ENCODE results near the gene FIBCD1.

The FIBCD1 gene

DNA sequence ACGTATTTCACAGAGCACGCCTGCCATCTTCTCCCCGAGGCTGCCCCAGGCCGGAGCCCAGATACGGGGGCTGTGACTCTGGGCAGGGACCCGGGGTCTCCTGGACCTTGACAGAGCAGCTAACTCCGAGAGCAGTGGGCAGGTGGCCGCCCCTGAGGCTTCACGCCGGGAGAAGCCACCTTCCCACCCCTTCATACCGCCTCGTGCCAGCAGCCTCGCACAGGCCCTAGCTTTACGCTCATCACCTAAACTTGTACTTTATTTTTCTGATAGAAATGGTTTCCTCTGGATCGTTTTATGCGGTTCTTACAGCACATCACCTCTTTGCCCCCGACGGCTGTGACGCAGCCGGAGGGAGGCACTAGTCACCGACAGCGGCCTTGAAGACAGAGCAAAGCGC, 52.1 kb downstream of the FIBCD1 start:
- DNase-seq (ENCODE audit: low read depth) = no peak
- TF ChIP-seq, protein P1, sequence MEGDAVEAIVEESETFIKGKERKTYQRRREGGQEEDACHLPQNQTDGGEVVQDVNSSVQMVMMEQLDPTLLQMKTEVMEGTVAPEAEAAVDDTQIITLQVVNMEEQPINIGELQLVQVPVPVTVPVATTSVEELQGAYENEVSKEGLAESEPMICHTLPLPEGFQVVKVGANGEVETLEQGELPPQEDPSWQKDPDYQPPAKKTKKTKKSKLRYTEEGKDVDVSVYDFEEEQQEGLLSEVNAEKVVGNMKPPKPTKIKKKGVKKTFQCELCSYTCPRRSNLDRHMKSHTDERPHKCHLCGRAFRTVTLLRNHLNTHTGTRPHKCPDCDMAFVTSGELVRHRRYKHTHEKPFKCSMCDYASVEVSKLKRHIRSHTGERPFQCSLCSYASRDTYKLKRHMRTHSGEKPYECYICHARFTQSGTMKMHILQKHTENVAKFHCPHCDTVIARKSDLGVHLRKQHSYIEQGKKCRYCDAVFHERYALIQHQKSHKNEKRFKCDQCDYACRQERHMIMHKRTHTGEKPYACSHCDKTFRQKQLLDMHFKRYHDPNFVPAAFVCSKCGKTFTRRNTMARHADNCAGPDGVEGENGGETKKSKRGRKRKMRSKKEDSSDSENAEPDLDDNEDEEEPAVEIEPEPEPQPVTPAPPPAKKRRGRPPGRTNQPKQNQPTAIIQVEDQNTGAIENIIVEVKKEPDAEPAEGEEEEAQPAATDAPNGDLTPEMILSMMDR (conservative IDR thresholded peaks at IDR 0.05; ENCODE audit: low read depth, low read length) = no peak
- H3K4me3 ChIP-seq (ENCODE audit: low read length) = no peak overlapping the region

DNA sequence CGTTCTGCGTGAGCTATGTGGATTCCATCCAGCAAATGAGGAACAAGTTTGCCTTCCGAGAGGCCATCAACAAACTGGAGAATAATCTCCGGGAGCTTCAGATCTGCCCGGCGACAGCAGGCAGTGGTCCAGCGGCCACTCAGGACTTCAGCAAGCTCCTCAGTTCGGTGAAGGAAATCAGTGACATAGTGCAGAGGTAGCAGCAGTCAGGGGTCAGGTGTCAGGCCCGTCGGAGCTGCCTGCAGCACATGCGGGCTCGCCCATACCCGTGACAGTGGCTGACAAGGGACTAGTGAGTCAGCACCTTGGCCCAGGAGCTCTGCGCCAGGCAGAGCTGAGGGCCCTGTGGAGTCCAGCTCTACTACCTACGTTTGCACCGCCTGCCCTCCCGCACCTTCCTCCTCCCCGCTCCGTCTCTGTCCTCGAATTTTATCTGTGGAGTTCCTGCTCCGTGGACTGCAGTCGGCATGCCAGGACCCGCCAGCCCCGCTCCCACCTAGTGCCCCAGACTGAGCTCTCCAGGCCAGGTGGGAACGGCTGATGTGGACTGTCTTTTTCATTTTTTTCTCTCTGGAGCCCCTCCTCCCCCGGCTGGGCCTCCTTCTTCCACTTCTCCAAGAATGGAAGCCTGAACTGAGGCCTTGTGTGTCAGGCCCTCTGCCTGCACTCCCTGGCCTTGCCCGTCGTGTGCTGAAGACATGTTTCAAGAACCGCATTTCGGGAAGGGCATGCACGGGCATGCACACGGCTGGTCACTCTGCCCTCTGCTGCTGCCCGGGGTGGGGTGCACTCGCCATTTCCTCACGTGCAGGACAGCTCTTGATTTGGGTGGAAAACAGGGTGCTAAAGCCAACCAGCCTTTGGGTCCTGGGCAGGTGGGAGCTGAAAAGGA, 53.3 kb downstream of the FIBCD1 start:
- DNase-seq (ENCODE audit: low read depth) = no peak
- H3K4me3 ChIP-seq (ENCODE audit: low read length) = no peak overlapping the region
- TF ChIP-seq, protein P1 (conservative IDR thresholded peaks at IDR 0.05; ENCODE audit: low read depth, low read length) = no peak

DNA sequence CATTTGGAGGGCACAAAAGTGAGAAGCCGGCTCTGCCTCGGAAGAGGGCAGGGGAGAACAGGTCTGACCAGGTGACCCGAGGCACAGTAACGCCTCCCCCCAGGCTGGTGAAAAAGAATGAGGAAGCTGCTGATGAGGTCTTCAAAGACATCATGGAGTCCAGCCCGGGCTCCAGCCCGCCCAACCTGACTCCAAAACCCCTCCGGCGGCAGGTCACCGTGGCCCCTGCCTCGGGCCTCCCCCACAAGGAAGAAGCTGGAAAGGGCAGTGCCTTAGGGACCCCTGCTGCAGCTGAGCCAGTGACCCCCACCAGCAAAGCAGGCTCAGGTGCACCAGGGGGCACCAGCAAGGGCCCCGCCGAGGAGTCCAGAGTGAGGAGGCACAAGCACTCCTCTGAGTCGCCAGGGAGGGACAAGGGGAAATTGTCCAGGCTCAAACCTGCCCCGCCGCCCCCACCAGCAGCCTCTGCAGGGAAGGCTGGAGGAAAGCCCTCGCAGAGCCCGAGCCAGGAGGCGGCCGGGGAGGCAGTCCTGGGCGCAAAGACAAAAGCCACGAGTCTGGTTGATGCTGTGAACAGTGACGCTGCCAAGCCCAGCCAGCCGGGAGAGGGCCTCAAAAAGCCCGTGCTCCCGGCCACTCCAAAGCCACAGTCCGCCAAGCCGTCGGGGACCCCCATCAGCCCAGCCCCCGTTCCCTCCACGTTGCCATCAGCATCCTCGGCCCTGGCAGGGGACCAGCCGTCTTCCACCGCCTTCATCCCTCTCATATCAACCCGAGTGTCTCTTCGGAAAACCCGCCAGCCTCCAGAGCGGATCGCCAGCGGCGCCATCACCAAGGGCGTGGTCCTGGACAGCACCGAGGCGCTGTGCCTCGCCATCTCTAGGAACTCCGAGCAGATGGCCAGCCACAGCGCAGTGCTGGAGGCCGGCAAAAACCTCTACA, 54.2 kb downstream of the FIBCD1 start:
- H3K4me3 ChIP-seq (ENCODE audit: low read length) = no peak overlapping the region
- TF ChIP-seq, protein P1 (conservative IDR thresholded peaks at IDR 0.05; ENCODE audit: low read depth, low read length) = no peak
- no peak for DNase-seq (ENCODE audit: low read depth)

DNA sequence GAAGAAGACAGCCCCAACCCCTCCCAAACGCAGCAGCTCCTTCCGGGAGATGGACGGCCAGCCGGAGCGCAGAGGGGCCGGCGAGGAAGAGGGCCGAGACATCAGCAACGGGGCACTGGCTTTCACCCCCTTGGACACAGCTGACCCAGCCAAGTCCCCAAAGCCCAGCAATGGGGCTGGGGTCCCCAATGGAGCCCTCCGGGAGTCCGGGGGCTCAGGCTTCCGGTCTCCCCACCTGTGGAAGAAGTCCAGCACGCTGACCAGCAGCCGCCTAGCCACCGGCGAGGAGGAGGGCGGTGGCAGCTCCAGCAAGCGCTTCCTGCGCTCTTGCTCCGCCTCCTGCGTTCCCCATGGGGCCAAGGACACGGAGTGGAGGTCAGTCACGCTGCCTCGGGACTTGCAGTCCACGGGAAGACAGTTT, 54.9 kb downstream of the FIBCD1 start:
- TF ChIP-seq, protein P1 (conservative IDR thresholded peaks at IDR 0.05; ENCODE audit: low read depth, low read length) = no peak
- DNase-seq (ENCODE audit: low read depth) = no peak
- no peak overlapping the region for H3K4me3 ChIP-seq (ENCODE audit: low read length)

DNA sequence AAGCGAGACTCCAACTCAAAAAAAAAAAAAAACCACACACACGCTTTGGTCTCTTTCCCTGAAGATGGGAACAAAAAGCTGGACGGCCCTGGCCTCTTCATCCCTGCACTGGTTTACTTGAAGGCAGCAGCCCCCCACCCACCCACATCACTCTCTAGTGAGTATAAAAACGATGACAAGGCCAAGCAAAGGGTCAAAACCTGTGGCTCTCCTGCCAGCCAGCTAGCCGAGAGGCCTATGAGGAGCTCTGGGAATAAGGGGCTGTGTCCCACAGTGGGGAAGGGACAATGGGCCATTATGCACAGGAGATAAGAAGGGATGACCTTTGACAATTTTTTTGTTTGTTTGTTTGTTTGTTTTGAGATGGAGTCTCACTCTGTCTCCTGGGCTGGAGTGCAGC, 55.6 kb downstream of the FIBCD1 start:
- DNase-seq (ENCODE audit: low read depth) = no peak
- H3K4me3 ChIP-seq (ENCODE audit: low read length) = no peak overlapping the region
- TF ChIP-seq, protein P1 (conservative IDR thresholded peaks at IDR 0.05; ENCODE audit: low read depth, low read length) = no peak

DNA sequence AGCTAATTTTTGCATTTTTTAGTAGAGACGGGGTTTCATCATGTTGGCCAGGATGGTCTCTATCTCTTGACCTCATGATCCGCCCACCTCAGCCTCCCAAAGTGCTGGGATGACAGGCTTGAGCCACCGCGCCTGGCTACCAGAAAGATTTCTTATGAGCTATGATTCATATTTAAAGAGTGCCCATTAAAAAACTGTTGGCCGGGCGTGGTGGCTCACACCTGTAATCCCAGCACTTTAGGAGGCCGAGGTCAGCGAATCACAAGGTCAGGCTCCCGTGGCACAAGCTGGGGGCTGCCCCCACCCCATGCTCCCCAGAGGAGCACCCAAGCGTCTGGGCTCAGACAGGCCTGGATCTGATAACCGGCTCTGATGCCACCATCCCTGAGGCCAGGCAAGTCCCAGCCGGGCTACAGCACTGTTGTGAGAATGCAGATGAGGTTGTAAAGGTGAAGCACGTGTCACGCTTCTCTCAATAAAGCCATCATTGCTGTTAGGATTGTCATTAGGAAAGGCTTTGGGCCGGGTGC, 56.3 kb downstream of the FIBCD1 start:
- DNase-seq (ENCODE audit: low read depth) = no peak

More for the DNA sequence above, 56.3 kb downstream of the FIBCD1 start:
- no peak overlapping the region for H3K4me3 ChIP-seq (ENCODE audit: low read length)
- TF ChIP-seq, protein P1 (conservative IDR thresholded peaks at IDR 0.05; ENCODE audit: low read depth, low read length) = no peak

Data from retinal pigment epithelial cell (primary cell).